Measurements from ENCODE around the gene MYL4.
"Not testable (repeated sequence)": the region's sequence is repeated elsewhere in the genome, so short reads cannot be mapped to it uniquely, and the experiment has no call there.

MYL4 gene

GRCh38 chr17:47193931-47194511, 15.1 kb upstream of the MYL4 start:
- no peak for DNase-seq

GRCh38 chr17:47197821-47198220, 11.3 kb upstream of the MYL4 start:
- DNase-seq, result no peak

- DNase-seq, result no peak
These were observed 9.4 kb upstream of the MYL4 start for GRCh38 chr17:47199627-47200324.

- DNase-seq, result no peak
These were observed 8.9 kb upstream of the MYL4 start for GRCh38 chr17:47200325-47200664.

- no peak for DNase-seq
These were observed 8.0 kb upstream of the MYL4 start for GRCh38 chr17:47201166-47201565.

GRCh38 chr17:47203984-47204721, 5.0 kb upstream of the MYL4 start:
- DNase-seq, result peak; percentile 61

GRCh38 chr17:47204722-47205418, 4.3 kb upstream of the MYL4 start:
- DNase-seq, result peak; percentile 22

GRCh38 chr17:47205419-47205963, 3.7 kb upstream of the MYL4 start:
- DNase-seq, result peak; percentile 72

- DNase-seq, result no peak
These were observed 1.7 kb upstream of the MYL4 start for GRCh38 chr17:47207143-47208067.

GRCh38 chr17:47209499-47209898, 351 bp downstream of the MYL4 start:
- DNase-seq, result no peak

- no peak for DNase-seq
These were observed 957 bp downstream of the MYL4 start for GRCh38 chr17:47210105-47210504.

GRCh38 chr17:47210779-47211178, 1.6 kb downstream of the MYL4 start:
- DNase-seq, result no peak

GRCh38 chr17:47212458-47212857, 3.3 kb downstream of the MYL4 start:
- DNase-seq, result no peak

GRCh38 chr17:47213540-47213939, 4.4 kb downstream of the MYL4 start:
- no peak for DNase-seq

GRCh38 chr17:47214931-47215330, 5.8 kb downstream of the MYL4 start:
- DNase-seq, result no peak

- not testable (repeated sequence) for DNase-seq
These were observed 7.7 kb downstream of the MYL4 start for GRCh38 chr17:47216821-47217220.

- DNase-seq, result not testable (repeated sequence)
These were observed 8.1 kb downstream of the MYL4 start for GRCh38 chr17:47217279-47217678.

GRCh38 chr17:47218896-47219430, 9.8 kb downstream of the MYL4 start:
- DNase-seq, result no peak

- DNase-seq, result no peak
These were observed 10.7 kb downstream of the MYL4 start for GRCh38 chr17:47219621-47220475.

GRCh38 chr17:47220531-47220999, 11.4 kb downstream of the MYL4 start:
- DNase-seq, result no peak

GRCh38 chr17:47221154-47221553, 12.0 kb downstream of the MYL4 start:
- no peak for DNase-seq
